GM23248 (cell line): Measurements from ENCODE around the gene MGAT5.

ENCODE experiments used
- EZH2 ChIP-seq: fragments of 200-600 bp; sonication (generic); IDR thresholded peaks from 2 replicates; pipeline ENCODE4 v1.6.1; 2018; ENCODE audit warnings: antibody characterized with exemption, mild to moderate bottlenecking; ENCODE audit not compliant: insufficient read depth, poor library complexity, severe bottlenecking
- EZH2phosphoT487 ChIP-seq: fragments of 200-600 bp; sonication (generic); IDR thresholded peaks from 2 replicates; pipeline ENCODE4 v1.6.1; 2018; ENCODE audit warnings: antibody characterized with exemption, moderate library complexity, mild to moderate bottlenecking, low read depth; ENCODE audit not compliant: insufficient read depth

- TF ChIP-seq EZH2 (no peak), EZH2phosphoT487 (no peak)
These were observed 61.6 kb downstream of the MGAT5 start for GRCh38 chr2:134315471-134315870.
